ENCODE data around the gene RASGEF1C.
"Not testable (repeated sequence)": the region's sequence is repeated elsewhere in the genome, so short reads cannot be mapped to it uniquely, and the experiment has no call there.

RASGEF1C gene

GRCh38 chr5:180095545-180095944 is 113.5 kb downstream of the RASGEF1C start:
- Histone ChIP-seq H3K36me3 (ENCODE audit: control insufficient read depth, insufficient read depth, low read length) (no peaks in the 10 kb centered on the region), H3K4me3 (ENCODE audit: insufficient read depth, low read depth, low read length, poor library complexity, severe bottlenecking) (no peak overlapping the region), H3K9me3 (ENCODE audit: control insufficient read depth, low read length) (no peaks in the 10 kb centered on the region)

GRCh38 chr5:180093651-180094382 is 115.2 kb downstream of the RASGEF1C start:
- no peak for DNase-seq
- no peaks in the 10 kb centered on the region for H3K27me3 ChIP-seq (replicated peaks; ENCODE audit: control insufficient read depth, insufficient read depth, low read length, poor library complexity, severe bottlenecking)
- H3K27ac ChIP-seq (ENCODE audit: insufficient read depth, low read length, poor library complexity, severe bottlenecking): no peak overlapping the region
- no peaks in the 10 kb centered on the region for H3K36me3 ChIP-seq (ENCODE audit: control insufficient read depth, insufficient read depth, low read length)
- no peaks in the 10 kb centered on the region for H3K4me1 ChIP-seq (ENCODE audit: control insufficient read depth, insufficient read depth, low read length, poor library complexity, severe bottlenecking)
- no peak overlapping the region for H3K4me3 ChIP-seq (ENCODE audit: insufficient read depth, low read depth, low read length, poor library complexity, severe bottlenecking)
- H3K9me3 ChIP-seq (ENCODE audit: control insufficient read depth, low read length): no peaks in the 10 kb centered on the region

More at GRCh38 chr5:180095545-180095944, 113.5 kb downstream of the RASGEF1C start:
- no peak for DNase-seq
- H3K4me1 ChIP-seq (ENCODE audit: control insufficient read depth, insufficient read depth, low read length, poor library complexity, severe bottlenecking): no peaks in the 10 kb centered on the region
- H3K27me3 ChIP-seq (replicated peaks; ENCODE audit: control insufficient read depth, insufficient read depth, low read length, poor library complexity, severe bottlenecking): no peaks in the 10 kb centered on the region
- H3K27ac ChIP-seq (ENCODE audit: insufficient read depth, low read length, poor library complexity, severe bottlenecking): no peak overlapping the region

- Histone ChIP-seq H3K4me3 (ENCODE audit: insufficient read depth, low read depth, low read length, poor library complexity, severe bottlenecking) (no peak overlapping the region), H3K27me3 (replicated peaks; ENCODE audit: control insufficient read depth, insufficient read depth, low read length, poor library complexity, severe bottlenecking) (no peaks in the 10 kb centered on the region), H3K27ac (ENCODE audit: insufficient read depth, low read length, poor library complexity, severe bottlenecking) (no peak overlapping the region), H3K4me1 (ENCODE audit: control insufficient read depth, insufficient read depth, low read length, poor library complexity, severe bottlenecking) (no peaks in the 10 kb centered on the region), H3K36me3 (ENCODE audit: control insufficient read depth, insufficient read depth, low read length) (no peaks in the 10 kb centered on the region), H3K9me3 (ENCODE audit: control insufficient read depth, low read length) (no peaks in the 10 kb centered on the region)
- DNase-seq: no peak
Observed at GRCh38 chr5:180093241-180093640, 115.8 kb downstream of the RASGEF1C start.

DNA sequence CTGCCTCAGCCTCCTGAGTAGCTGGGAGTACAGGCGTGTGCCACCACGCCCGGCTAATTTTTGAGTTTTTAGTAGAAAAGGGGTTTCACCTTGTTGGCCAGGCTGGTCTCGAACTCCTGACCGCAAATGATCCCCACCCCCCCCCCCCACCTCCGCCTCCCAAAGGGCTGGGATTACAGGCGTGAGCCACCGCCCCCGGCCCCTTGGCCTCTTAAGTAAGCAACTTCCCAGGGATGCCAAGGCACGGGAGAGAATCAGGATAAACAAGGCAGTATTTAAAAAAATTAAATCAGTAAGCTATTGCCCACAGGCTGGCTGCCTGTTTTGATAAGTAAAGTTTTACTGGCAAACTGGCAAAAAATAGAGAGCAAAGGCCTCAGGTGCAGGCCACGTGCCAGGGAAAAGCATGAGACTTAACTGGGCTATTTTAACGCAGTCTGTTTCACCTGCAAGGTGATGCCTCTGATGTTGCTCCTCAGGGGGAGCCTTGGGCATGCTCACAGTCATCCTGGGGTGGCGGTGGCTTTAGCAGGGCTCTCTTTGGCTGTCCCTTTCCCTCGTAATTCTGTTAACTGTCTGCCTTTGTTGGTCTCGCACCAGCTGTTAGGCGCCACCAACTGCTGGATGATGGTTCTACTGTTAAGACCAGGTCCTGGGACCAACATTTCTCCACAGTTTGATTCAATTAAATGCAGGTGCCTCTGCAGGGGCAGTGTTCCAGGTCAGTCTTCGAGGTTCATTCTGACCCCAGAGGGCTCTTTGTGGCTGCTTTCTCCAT is 118.1 kb downstream of the RASGEF1C start:
- Histone ChIP-seq H3K36me3 (ENCODE audit: control insufficient read depth, insufficient read depth, low read length) (no peaks in the 10 kb centered on the region), H3K4me3 (ENCODE audit: insufficient read depth, low read depth, low read length, poor library complexity, severe bottlenecking) (peak overlapping the region; percentile 61), H3K4me1 (ENCODE audit: control insufficient read depth, insufficient read depth, low read length, poor library complexity, severe bottlenecking) (no peaks in the 10 kb centered on the region), H3K9me3 (ENCODE audit: control insufficient read depth, low read length) (no peaks in the 10 kb centered on the region), H3K27ac (ENCODE audit: insufficient read depth, low read length, poor library complexity, severe bottlenecking) (peak overlapping the region; percentile 57), H3K27me3 (replicated peaks; ENCODE audit: control insufficient read depth, insufficient read depth, low read length, poor library complexity, severe bottlenecking) (no peaks in the 10 kb centered on the region)
- no peak for DNase-seq

DNA sequence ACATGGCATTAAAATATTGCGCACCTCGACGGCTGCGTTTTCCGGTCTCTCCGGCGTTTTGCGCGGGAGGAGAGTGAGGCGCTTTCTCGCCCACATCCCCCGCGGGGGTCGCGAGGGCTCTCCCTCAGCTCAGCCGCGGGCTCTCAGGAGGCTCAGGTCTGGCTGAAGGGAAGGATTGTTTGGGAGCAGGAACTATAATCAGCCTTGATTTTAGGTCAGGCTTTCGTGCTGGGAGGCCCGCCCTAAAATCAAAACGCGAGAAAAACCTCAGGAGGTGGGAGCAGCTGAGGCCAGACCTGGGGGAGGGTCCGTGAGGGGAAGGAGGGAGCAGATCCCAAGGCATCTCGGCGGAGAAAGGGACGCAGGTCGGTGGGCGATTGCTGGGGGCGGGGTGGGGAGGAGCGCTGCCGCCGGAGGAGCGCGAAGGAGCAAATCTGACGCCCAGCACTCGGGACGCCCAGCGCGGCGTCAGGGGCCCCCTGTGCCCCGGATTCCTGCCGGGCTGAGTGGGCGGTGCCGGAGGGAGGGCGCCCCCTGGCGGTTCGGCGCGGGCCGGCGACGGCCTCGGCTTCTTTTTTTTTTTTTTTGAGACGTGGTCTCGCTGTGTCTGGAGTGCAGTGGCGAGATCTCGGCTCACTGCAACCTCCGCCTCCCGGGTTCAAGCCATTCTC is 118.8 kb downstream of the RASGEF1C start:
- H3K4me3 ChIP-seq (ENCODE audit: insufficient read depth, low read depth, low read length, poor library complexity, severe bottlenecking): peak overlapping the region; percentile 61
- H3K27ac ChIP-seq (ENCODE audit: insufficient read depth, low read length, poor library complexity, severe bottlenecking): peak overlapping the region; percentile 57
- no peaks in the 10 kb centered on the region for H3K4me1 ChIP-seq (ENCODE audit: control insufficient read depth, insufficient read depth, low read length, poor library complexity, severe bottlenecking)
- DNase-seq: peak; percentile 59 to 66 (median 59)
- H3K36me3 ChIP-seq (ENCODE audit: control insufficient read depth, insufficient read depth, low read length): no peaks in the 10 kb centered on the region
- no peaks in the 10 kb centered on the region for H3K27me3 ChIP-seq (replicated peaks; ENCODE audit: control insufficient read depth, insufficient read depth, low read length, poor library complexity, severe bottlenecking)
- no peaks in the 10 kb centered on the region for H3K9me3 ChIP-seq (ENCODE audit: control insufficient read depth, low read length)

GRCh38 chr5:180089628-180090027 is 119.4 kb downstream of the RASGEF1C start:
- not testable (repeated sequence) for H3K36me3 ChIP-seq (ENCODE audit: control insufficient read depth, insufficient read depth, low read length); H3K27me3 ChIP-seq (replicated peaks; ENCODE audit: control insufficient read depth, insufficient read depth, low read length, poor library complexity, severe bottlenecking); H3K9me3 ChIP-seq (ENCODE audit: control insufficient read depth, low read length); H3K4me3 ChIP-seq (ENCODE audit: insufficient read depth, low read depth, low read length, poor library complexity, severe bottlenecking); DNase-seq; H3K27ac ChIP-seq (ENCODE audit: insufficient read depth, low read length, poor library complexity, severe bottlenecking); H3K4me1 ChIP-seq (ENCODE audit: control insufficient read depth, insufficient read depth, low read length, poor library complexity, severe bottlenecking)

DNA sequence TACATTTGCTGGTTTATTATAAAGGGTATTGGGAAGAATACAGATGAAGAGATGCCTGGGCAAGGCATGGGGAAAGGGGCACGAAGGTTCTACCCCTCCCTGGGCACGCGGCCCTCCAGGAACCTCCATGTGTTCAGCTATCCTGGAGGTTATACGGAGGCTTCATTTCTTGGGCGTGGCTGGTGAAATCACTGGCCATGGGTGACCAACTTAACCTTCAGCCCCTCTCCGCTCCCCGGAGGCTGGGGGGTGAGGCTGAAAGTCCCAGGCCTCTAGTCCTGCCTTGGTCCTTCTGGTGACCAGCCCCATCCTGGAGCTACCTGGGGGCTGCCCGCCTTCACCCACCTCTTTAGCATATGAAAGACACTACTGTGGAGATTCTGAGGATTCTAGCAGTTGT is 120.5 kb downstream of the RASGEF1C start:
- Histone ChIP-seq H3K4me3 (ENCODE audit: insufficient read depth, low read depth, low read length, poor library complexity, severe bottlenecking) (no peak overlapping the region), H3K27me3 (replicated peaks; ENCODE audit: control insufficient read depth, insufficient read depth, low read length, poor library complexity, severe bottlenecking) (no peaks in the 10 kb centered on the region), H3K9me3 (ENCODE audit: control insufficient read depth, low read length) (no peaks in the 10 kb centered on the region)

GRCh38 chr5:180086816-180087399 is 122.1 kb downstream of the RASGEF1C start:
- no peaks in the 10 kb centered on the region for H3K36me3 ChIP-seq (ENCODE audit: control insufficient read depth, insufficient read depth, low read length)
- no peak for DNase-seq
- no peak overlapping the region for H3K27ac ChIP-seq (ENCODE audit: insufficient read depth, low read length, poor library complexity, severe bottlenecking)
- no peaks in the 10 kb centered on the region for H3K27me3 ChIP-seq (replicated peaks; ENCODE audit: control insufficient read depth, insufficient read depth, low read length, poor library complexity, severe bottlenecking)
- H3K4me1 ChIP-seq (ENCODE audit: control insufficient read depth, insufficient read depth, low read length, poor library complexity, severe bottlenecking): no peaks in the 10 kb centered on the region
- no peak overlapping the region for H3K4me3 ChIP-seq (ENCODE audit: insufficient read depth, low read depth, low read length, poor library complexity, severe bottlenecking)
- H3K9me3 ChIP-seq (ENCODE audit: control insufficient read depth, low read length): no peaks in the 10 kb centered on the region

More for the DNA sequence above, 120.5 kb downstream of the RASGEF1C start:
- Histone ChIP-seq H3K36me3 (ENCODE audit: control insufficient read depth, insufficient read depth, low read length) (no peaks in the 10 kb centered on the region), H3K4me1 (ENCODE audit: control insufficient read depth, insufficient read depth, low read length, poor library complexity, severe bottlenecking) (no peaks in the 10 kb centered on the region), H3K27ac (ENCODE audit: insufficient read depth, low read length, poor library complexity, severe bottlenecking) (no peak overlapping the region)
- DNase-seq: no peak

GRCh38 chr5:180085837-180086236 is 123.2 kb downstream of the RASGEF1C start:
- Histone ChIP-seq H3K27ac (ENCODE audit: insufficient read depth, low read length, poor library complexity, severe bottlenecking) (no peak overlapping the region), H3K9me3 (ENCODE audit: control insufficient read depth, low read length) (no peaks in the 10 kb centered on the region), H3K4me3 (ENCODE audit: insufficient read depth, low read depth, low read length, poor library complexity, severe bottlenecking) (no peak overlapping the region), H3K4me1 (ENCODE audit: control insufficient read depth, insufficient read depth, low read length, poor library complexity, severe bottlenecking) (no peaks in the 10 kb centered on the region), H3K36me3 (ENCODE audit: control insufficient read depth, insufficient read depth, low read length) (no peaks in the 10 kb centered on the region), H3K27me3 (replicated peaks; ENCODE audit: control insufficient read depth, insufficient read depth, low read length, poor library complexity, severe bottlenecking) (no peaks in the 10 kb centered on the region)
- DNase-seq: peak in 1 of 3 donors; percentile 24
